CD4-positive, alpha-beta memory T cell (primary cell): ENCODE results near the gene EWSR1. TPM values are rescaled to one million over a fixed set of nuclear protein-coding genes. Genes with fewer than 3 reads are reported as not detected.
A peak's percentile ranks its signal among the peaks of the same experiment; 100 is the strongest.
"Not testable (repeated sequence)": the region's sequence is repeated elsewhere in the genome, so short reads cannot be mapped to it uniquely, and the experiment has no call there.

Experiments used
- CTCF ChIA-PET: fragments of 350-600 bp; sonication (Branson Sonifier 250); formaldehyde crosslinking; loops from one replicate; lab custom pipeline; 2021; ENCODE audit warnings: inconsistent platforms; ENCODE audit not compliant: partially characterized antibody; lab: Charles Lee
- POLR2A ChIA-PET: fragments of 350-600 bp; sonication (Branson Sonifier 250); formaldehyde crosslinking; loops from one replicate; lab custom pipeline; 2021; ENCODE audit not compliant: partially characterized antibody; lab: Charles Lee
- DNase-seq, 5 donors: peaks; one replicate each; pipeline versions ENCODE4 v3.0.0 to v3.0.0-alpha.2; 2020 to 2022; ENCODE audit warnings: mixed read lengths in 1 of 5
- H3K27ac ChIP-seq: one replicate; pipeline ENCODE4 v1.7.0; 2013; ENCODE audit warnings: low read depth, low read length
- H3K27me3 ChIP-seq: 2 replicates; pipeline ENCODE4 v1.7.0; 2013; ENCODE audit warnings: mild to moderate bottlenecking, low read length, moderate library complexity; ENCODE audit not compliant: insufficient read depth
- H3K36me3 ChIP-seq: 2 replicates; pipeline ENCODE4 v1.7.0; 2013; ENCODE audit warnings: mild to moderate bottlenecking, low read length, moderate library complexity; ENCODE audit not compliant: insufficient read depth
- H3K4me1 ChIP-seq: 2 replicates; pipeline ENCODE4 v1.7.0; 2013; ENCODE audit warnings: mild to moderate bottlenecking, low read length, moderate library complexity; ENCODE audit not compliant: insufficient read depth
- H3K4me3 ChIP-seq, 2 donors: one replicate each; pipeline ENCODE4 v1.7.0; 2013; ENCODE audit warnings: low read length in 2 of 2, mild to moderate bottlenecking in 1 of 2
- H3K9me3 ChIP-seq, 2 donors: one replicate each; pipeline ENCODE4 v1.7.0; 2013; ENCODE audit warnings: low read length in 2 of 2, control low read depth in 1 of 2; ENCODE audit not compliant: control insufficient read depth in 1 of 2
- H3K27ac Mint-ChIP-seq, 7 donors: one replicate each; pipeline ENCODE4 v1.8.0; 2020 to 2021; ENCODE audit warnings: mixed read lengths in 7 of 7, mild to moderate bottlenecking in 6 of 7, inconsistent platforms in 3 of 7, moderate library complexity in 3 of 7
- H3K27me3 Mint-ChIP-seq, 2 donors: one replicate each; pipeline ENCODE4 v1.8.0; 2020 to 2021; ENCODE audit warnings: mixed read lengths in 2 of 2
- H3K36me3 Mint-ChIP-seq, 2 donors: one replicate each; pipeline ENCODE4 v1.8.0; 2020 to 2021; ENCODE audit warnings: mixed read lengths in 2 of 2, inconsistent platforms in 1 of 2, mild to moderate bottlenecking in 1 of 2
- H3K4me1 Mint-ChIP-seq, 4 donors: one replicate each; pipeline ENCODE4 v1.8.0; 2020 to 2021; ENCODE audit warnings: mixed read lengths in 4 of 4, mild to moderate bottlenecking in 1 of 4
- H3K4me3 Mint-ChIP-seq, 8 donors: one replicate each; pipeline ENCODE4 v1.8.0; 2020 to 2021; ENCODE audit warnings: mixed read lengths in 8 of 8, mild to moderate bottlenecking in 7 of 8, moderate library complexity in 6 of 8, inconsistent platforms in 3 of 8
- H3K9me3 Mint-ChIP-seq, 8 donors: one replicate each; pipeline ENCODE4 v1.8.0; 2020 to 2021; ENCODE audit warnings: mixed read lengths in 8 of 8, mild to moderate bottlenecking in 5 of 8, inconsistent platforms in 3 of 8, moderate library complexity in 1 of 8
- intact Hi-C: fragments of 100-400 bp; cut with micrococcal nuclease; formaldehyde crosslinking; loops from one replicate; pipeline ENCODE4 v1.15.1; 2023
- polyA plus RNA-seq, 2 donors: library from polyadenylated mRNA; unstranded; fragments of 300-500 nt; fragmentation: Illumina TruSeq; gene quantifications; one replicate each; pipeline ENCODE4 v1.2.3, GENCODE V29; 2021
- total RNA-seq, 2 experiments: library from RNA; stranded (reverse); gene quantifications; one replicate each; pipeline ENCODE4 v1.2.3, GENCODE V29; 2021

Gene EWSR1
- total and polyA plus RNA-seq, 4 experiments from 2014 or later: 192 to 250 (median 228) TPM

GRCh38 chr22:29243874-29244446 is 24.1 kb upstream of the EWSR1 start:
- Mint-ChIP-seq H3K9me3 (peaks cover 0 to 36% (median 27%) of the 10 kb centered on the region in 8 donors), H3K36me3 (peaks cover 2 to 7% of the 10 kb centered on the region in 2 donors), H3K4me1 (peaks cover 0 to 2% (median under 1%) of the 10 kb centered on the region in 4 donors), H3K27me3 (peaks cover 9 to 17% of the 10 kb centered on the region in 2 donors), H3K27ac (no peak overlapping the region), H3K4me3 (no peak overlapping the region)
- no peak overlapping the region for H3K4me3 ChIP-seq
- no peaks in the 10 kb centered on the region for H3K4me1 ChIP-seq
- H3K9me3 ChIP-seq: no peaks in the 10 kb centered on the region
- ChIA-PET CTCF (interaction anchor here (0.7 to 3.9 kb wide), 4 partner anchors 42 to 204 kb away, joined by 3 to 28 read pairs (median 16); no protein-coding TSS in a partner anchor), POLR2A (no interaction called here)
- intact Hi-C loops: loop anchor here (10.0 kb wide), 1 partner anchor 1219 kb away; no protein-coding TSS in a partner anchor
- H3K27ac ChIP-seq: no peak overlapping the region
- no peak for DNase-seq
- no peaks in the 10 kb centered on the region for H3K36me3 ChIP-seq
- H3K27me3 ChIP-seq: no peaks in the 10 kb centered on the region

GRCh38 chr22:29244785-29245625 is 23.1 kb upstream of the EWSR1 start:
- CTCF ChIA-PET: interaction anchor here (0.8 to 3.9 kb wide), 19 partner anchors 9 to 645 kb away, joined by 3 to 28 read pairs (median 5); partner anchors contain the start of gene EMID1
- Mint-ChIP-seq H3K4me3 (no peak overlapping the region), H3K9me3 (peaks cover 0 to 30% (median 22%) of the 10 kb centered on the region in 8 donors), H3K36me3 (peaks cover 0 to 7% of the 10 kb centered on the region in 2 donors), H3K27me3 (peaks cover 9 to 17% of the 10 kb centered on the region in 2 donors), H3K4me1 (peaks cover 0 to 2% (median under 1%) of the 10 kb centered on the region in 4 donors), H3K27ac (no peak overlapping the region)
- POLR2A ChIA-PET: interaction anchor here (1.2 to 1.9 kb wide), 2 partner anchors 23 to 42 kb away, joined by 5 to 7 read pairs; partner anchors contain the start of genes EWSR1 and RHBDD3
- Histone ChIP-seq H3K4me3 (no peak overlapping the region), H3K27me3 (no peaks in the 10 kb centered on the region), H3K9me3 (no peaks in the 10 kb centered on the region), H3K27ac (no peak overlapping the region), H3K36me3 (no peaks in the 10 kb centered on the region), H3K4me1 (no peaks in the 10 kb centered on the region)
- DNase-seq: no peak
- intact Hi-C loops: loop anchor here (1.0 to 10.0 kb wide), 2 partner anchors 390 to 1220 kb away; no protein-coding TSS in a partner anchor

- CTCF ChIA-PET: interaction anchor here (0.6 to 3.9 kb wide), 24 partner anchors 9 to 645 kb away, joined by 3 to 28 read pairs (median 4); partner anchors contain the start of gene EMID1
- intact Hi-C loops: loop anchor here (1.0 to 10.0 kb wide), 2 partner anchors 391 to 1221 kb away; no protein-coding TSS in a partner anchor
- H3K36me3 Mint-ChIP-seq: peaks cover 0 to 7% of the 10 kb centered on the region in 2 donors
Observed at GRCh38 chr22:29245626-29246385, 22.3 kb upstream of the EWSR1 start.

GRCh38 chr22:29247891-29248290 is 20.2 kb upstream of the EWSR1 start:
- H3K27me3 Mint-ChIP-seq: peaks cover 10 to 18% of the 10 kb centered on the region in 2 donors
- POLR2A ChIA-PET, H3K4me1 ChIP-seq, H3K36me3 ChIP-seq, H3K27ac ChIP-seq, H3K4me3 ChIP-seq, H3K27ac Mint-ChIP-seq, DNase-seq, H3K9me3 ChIP-seq, H3K4me3 Mint-ChIP-seq, H3K9me3 Mint-ChIP-seq, H3K4me1 Mint-ChIP-seq, H3K27me3 ChIP-seq, H3K36me3 Mint-ChIP-seq: not testable (repeated sequence)
- CTCF ChIA-PET: interaction anchor here (0.7 to 3.9 kb wide), 7 partner anchors 8 to 647 kb away, joined by 3 to 27 read pairs (median 5); no protein-coding TSS in a partner anchor
- intact Hi-C loops: loop anchor here (10.0 kb wide), 1 partner anchor 1223 kb away; no protein-coding TSS in a partner anchor

More at GRCh38 chr22:29245626-29246385, 22.3 kb upstream of the EWSR1 start:
- Mint-ChIP-seq H3K27ac (no peak overlapping the region), H3K27me3 (peaks cover 9 to 17% of the 10 kb centered on the region in 2 donors), H3K4me3 (no peak overlapping the region), H3K9me3 (peaks cover 0 to 23% (median 19%) of the 10 kb centered on the region in 8 donors), H3K4me1 (peaks cover 0 to 2% (median under 1%) of the 10 kb centered on the region in 4 donors)
- no peak overlapping the region for H3K27ac ChIP-seq
- POLR2A ChIA-PET: interaction anchor here (1.2 to 1.9 kb wide), 2 partner anchors 22 to 43 kb away, joined by 5 to 7 read pairs; partner anchors contain the start of genes EWSR1 and RHBDD3
- H3K27me3 ChIP-seq: no peaks in the 10 kb centered on the region
- no peak overlapping the region for H3K4me3 ChIP-seq
- H3K4me1 ChIP-seq: no peaks in the 10 kb centered on the region
- peak; percentile 46 to 62 (median 58) for DNase-seq
- H3K36me3 ChIP-seq: no peaks in the 10 kb centered on the region
- no peaks in the 10 kb centered on the region for H3K9me3 ChIP-seq

GRCh38 chr22:29251265-29251664 is 16.8 kb upstream of the EWSR1 start:
- intact Hi-C loops: no loop called here
- POLR2A ChIA-PET: no interaction called here

GRCh38 chr22:29251981-29252911 is 15.8 kb upstream of the EWSR1 start:
- Histone ChIP-seq H3K4me3 (no peak overlapping the region), H3K27me3 (peaks cover 3% of the 10 kb centered on the region), H3K36me3 (no peaks in the 10 kb centered on the region), H3K4me1 (no peaks in the 10 kb centered on the region), H3K27ac (no peak overlapping the region), H3K9me3 (no peaks in the 10 kb centered on the region)
- no peaks in the 10 kb centered on the region for H3K9me3 Mint-ChIP-seq
- no peaks in the 10 kb centered on the region for H3K4me1 Mint-ChIP-seq
- no peak overlapping the region for H3K27ac Mint-ChIP-seq
- peaks cover 0 to 3% of the 10 kb centered on the region in 2 donors for H3K36me3 Mint-ChIP-seq
- H3K27me3 Mint-ChIP-seq: peaks cover 2 to 3% of the 10 kb centered on the region in 2 donors
- ChIA-PET CTCF (interaction anchor here (1.4 kb wide), 1 partner anchor 99 kb away, joined by 4 read pairs; no protein-coding TSS in a partner anchor), POLR2A (no interaction called here)
- peak overlapping the region in 1 of 8 donors; percentile 50 for H3K4me3 Mint-ChIP-seq
- no peak for DNase-seq
- intact Hi-C loops: no loop called here

More at GRCh38 chr22:29251265-29251664, 16.8 kb upstream of the EWSR1 start:
- H3K36me3 Mint-ChIP-seq: peaks cover 0 to 3% of the 10 kb centered on the region in 2 donors
- peaks cover 2 to 3% of the 10 kb centered on the region in 2 donors for H3K27me3 Mint-ChIP-seq
- Histone ChIP-seq H3K9me3 (no peaks in the 10 kb centered on the region), H3K4me1 (no peaks in the 10 kb centered on the region), H3K27ac (no peak overlapping the region), H3K27me3 (peaks cover 3% of the 10 kb centered on the region), H3K4me3 (no peak overlapping the region), H3K36me3 (no peaks in the 10 kb centered on the region)
- no peak overlapping the region for H3K4me3 Mint-ChIP-seq
- CTCF ChIA-PET: interaction anchor here (1.4 kb wide), 1 partner anchor 98 kb away, joined by 4 read pairs; no protein-coding TSS in a partner anchor
- H3K27ac Mint-ChIP-seq: no peak overlapping the region
- H3K9me3 Mint-ChIP-seq: no peaks in the 10 kb centered on the region
- DNase-seq: no peak
- no peaks in the 10 kb centered on the region for H3K4me1 Mint-ChIP-seq
